GM19043 (cell line): ENCODE data around the gene CES2.
"Not testable (repeated sequence)": the region's sequence is repeated elsewhere in the genome, so short reads cannot be mapped to it uniquely, and the experiment has no call there.

ENCODE experiments used
- ATAC-seq: cut with Tn5 transposase; IDR thresholded peaks from one replicate; pipeline ENCODE4 v1.9.1; 2021; ENCODE audit warnings: low read depth; ENCODE audit not compliant: unreplicated experiment

CES2 gene

GRCh38 chr16:66950971-66951790 lies 15.9 kb downstream of the CES2 start:
- ATAC-seq: no peak

GRCh38 chr16:66952430-66953110 lies 17.3 kb downstream of the CES2 start:
- no peak for ATAC-seq

GRCh38 chr16:66953462-66954096 lies 18.3 kb downstream of the CES2 start:
- no peak for ATAC-seq

DNA sequence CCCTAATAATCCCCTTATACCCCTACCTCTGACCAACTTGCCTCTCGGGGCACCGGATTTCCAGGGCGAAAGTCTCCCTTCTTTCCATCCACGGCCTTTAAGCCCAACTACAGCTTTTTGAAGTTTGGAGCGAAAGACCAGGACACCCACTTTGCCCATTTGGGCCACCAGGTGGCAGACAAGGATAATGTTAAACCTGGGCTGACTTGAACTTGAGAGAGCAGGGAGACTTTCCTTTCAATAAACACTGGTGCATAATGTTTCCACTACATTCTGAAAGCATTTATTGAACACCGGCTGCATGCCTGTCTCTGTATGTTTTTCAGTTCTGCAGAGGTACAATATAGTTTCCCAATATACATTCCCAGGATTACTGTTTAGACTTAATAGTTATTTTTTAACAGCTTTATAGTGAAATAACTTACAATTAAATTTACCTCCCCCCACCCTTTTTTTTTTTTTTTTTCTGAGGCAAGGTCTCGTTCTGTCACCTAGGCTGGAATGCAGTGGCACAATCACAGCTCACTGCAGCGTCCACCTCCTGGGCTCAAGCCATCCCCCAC lies 18.9 kb downstream of the CES2 start:
- ATAC-seq: no peak

DNA sequence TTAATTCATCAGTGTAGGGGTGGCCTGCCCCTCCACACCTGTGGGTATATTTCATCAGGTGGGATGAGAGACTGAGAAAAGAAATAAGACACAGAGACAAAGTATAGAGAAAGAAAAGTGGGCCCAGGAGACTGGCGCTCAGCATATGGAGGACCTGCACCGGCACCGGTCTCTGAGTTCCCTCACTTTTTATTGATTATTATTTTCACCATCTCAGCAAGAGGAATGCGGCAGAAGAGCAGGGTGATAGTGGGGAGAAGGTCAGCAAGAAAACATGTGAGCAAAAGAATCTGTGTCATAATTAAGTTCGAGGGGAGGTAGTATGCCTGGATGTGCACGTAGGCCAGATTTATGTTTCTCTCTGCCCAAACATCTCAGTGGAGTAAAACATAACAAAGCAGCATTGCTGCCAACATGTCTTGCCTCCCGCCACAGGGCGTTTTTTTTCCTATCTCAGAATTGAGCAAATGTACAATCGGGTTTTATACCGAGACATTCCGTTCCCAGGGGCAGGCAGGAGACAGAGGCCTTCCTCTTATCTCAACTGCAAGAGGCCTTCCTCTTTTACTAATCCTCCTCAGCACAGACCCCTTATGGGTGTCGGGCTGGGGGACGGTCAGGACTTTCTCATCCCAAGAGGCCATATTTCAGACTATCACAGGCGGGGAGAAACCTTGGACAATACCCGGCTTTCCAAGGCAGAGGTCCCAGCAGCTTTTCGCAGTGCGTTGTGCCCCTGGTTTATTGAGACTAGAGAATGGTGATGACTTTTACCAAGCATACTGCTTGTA lies 20.2 kb downstream of the CES2 start:
- not testable (repeated sequence) for ATAC-seq

GRCh38 chr16:66956154-66956457 lies 20.8 kb downstream of the CES2 start:
- ATAC-seq: not testable (repeated sequence)

DNA sequence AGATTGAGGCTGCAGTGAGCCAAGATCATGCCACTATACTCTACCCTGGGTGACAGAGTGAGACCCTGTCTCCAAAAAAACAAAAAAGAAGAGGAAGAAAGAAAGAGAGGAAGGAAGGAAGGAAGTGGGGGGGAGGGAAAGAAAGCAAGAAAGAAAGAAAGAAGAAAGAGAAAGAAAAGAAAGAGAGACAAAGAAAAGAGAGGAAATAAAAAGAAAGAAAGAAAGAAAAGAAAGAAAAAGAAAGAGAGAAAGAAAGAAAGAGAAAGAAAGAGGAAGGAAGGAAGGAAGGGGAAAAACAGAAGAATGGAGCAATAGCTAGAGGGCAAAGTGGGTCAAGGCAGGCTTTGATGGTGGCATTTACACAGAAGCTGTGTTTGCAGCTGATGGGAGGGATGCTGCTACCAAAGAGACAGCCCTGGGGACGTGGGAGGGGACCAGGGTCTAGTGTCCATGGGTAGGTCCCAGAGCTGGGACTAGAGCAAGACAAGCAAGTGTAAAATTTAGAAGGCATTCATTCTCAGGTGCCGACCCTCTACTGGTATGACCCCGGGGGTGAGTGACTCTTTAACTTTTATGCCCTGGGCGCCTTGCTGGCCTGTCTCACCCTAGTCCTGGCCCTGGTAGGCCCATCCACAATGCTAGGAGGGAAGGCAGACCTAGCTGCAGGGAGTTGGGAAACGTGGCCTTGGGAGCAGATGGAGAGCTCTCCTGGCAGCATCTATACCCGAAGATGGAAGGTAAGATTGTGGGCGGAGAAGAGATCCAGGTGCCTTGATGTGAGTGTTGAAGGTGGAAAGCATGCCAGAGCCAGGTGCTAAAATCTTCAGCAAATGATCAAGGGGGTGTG lies 23.8 kb downstream of the CES2 start:
- ATAC-seq: no peak

- ATAC-seq: no peak
Observed at GRCh38 chr16:66959704-66960161, 24.4 kb downstream of the CES2 start.

GRCh38 chr16:66960270-66960669 lies 25.0 kb downstream of the CES2 start:
- ATAC-seq: no peak

DNA sequence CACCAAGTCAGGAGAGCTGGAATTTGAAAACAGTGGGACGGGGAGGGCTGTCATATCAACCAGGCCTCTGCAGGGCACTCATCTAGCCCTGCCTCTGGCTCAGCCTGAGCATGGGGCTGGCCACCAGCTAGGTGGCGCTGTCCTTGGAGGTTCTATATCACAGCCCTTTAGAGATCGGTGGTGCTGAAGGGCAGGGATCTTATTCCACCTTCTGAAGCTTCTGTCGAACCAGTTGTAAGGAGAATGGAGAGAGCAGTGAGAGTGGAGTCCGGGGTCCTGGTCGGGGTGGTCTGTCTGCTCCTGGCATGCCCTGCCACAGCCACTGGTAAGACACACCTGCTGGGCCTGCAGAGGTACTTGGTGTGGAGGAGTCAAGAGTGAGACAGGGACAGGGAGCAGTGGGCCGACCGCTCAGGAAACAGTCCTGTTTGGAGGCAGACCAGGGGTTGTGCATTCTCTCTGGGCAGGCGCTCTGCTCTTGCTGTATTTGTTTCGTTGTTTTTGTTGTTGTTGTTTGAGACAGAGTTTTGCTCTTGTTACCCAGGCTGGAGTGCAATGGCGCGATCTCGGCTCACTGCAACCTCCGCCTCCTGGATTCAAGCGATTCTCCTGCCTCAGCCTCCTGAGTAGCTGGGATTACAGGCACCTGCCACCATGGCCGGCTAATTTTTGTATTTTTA lies 25.9 kb downstream of the CES2 start, which contains the start of gene CES3:
Gene CES3 (plus strand): TSS at position 202 of the 680 bp plus-strand sequence. CDS start 42 bp downstream, at position 244.
- peak; percentile 91 for ATAC-seq

DNA sequence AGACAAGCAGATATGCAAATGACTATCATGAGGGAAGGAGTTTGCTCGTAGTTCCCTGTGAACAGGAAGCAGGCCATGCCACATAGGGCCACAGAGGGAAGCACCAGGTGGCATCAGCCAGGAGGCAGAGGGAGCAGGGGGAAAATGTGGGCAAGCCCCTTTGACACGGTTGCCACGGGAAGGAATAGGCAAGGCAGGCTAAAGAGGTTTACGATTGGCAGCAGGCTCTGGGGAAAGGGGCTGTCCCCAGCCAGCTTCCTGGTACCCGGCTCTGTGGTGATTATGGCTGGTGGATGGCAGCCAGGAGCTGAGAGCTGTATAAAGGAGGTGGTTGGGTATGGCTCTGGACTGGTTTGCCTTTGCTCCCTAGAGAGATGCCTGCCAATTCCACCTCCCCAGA lies 26.6 kb downstream of the CES2 start:
- no peak for ATAC-seq

GRCh38 chr16:66964049-66964448 lies 28.7 kb downstream of the CES2 start:
- ATAC-seq: no peak

GRCh38 chr16:66968847-66969246 lies 33.5 kb downstream of the CES2 start:
- ATAC-seq: no peak

DNA sequence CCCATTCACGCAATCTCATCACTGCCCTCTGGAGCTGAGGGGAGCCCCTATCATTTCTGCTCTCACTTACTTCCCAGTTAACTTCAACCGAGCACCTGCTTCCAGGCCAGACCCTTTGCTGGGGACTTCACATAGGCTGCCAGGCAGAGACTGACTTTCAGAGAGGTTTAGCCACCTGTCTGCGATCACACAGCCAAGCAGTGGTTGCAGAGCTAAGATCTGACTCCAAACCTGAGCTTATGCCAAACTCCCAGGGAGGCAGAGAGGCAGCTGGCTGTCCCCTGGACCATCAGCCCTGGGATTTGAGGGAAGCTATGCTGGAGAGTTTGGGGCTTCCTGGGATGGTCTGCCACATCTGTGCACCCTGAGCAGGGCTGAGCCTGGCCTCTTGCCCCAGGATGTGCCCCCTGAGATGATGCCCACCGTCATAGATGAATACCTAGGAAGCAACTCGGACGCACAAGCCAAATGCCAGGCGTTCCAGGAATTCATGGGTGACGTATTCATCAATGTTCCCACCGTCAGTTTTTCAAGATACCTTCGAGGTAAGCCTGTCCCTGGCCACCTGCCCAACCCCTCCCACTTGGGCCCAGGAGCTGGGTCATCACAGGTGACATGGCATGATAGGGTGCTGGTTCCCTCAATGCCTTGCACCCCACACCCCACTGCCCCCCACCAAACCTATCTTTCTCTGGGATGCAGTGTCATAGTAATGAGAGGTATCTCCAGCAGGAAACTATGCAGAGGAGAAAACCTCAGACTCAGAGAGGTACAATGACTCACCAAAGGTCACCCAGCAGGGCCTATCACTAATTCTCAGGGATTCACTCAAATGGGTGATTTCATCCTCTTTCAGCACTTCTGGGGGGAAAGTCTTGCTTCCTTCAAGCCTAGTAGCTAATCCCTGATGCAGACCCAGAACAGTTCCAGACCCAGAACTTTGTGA lies 35.7 kb downstream of the CES2 start:
- ATAC-seq: no peak

- ATAC-seq: no peak
Observed at GRCh38 chr16:66972983-66973382, 37.7 kb downstream of the CES2 start.

GRCh38 chr16:66973716-66974115 lies 38.4 kb downstream of the CES2 start:
- ATAC-seq: no peak

DNA sequence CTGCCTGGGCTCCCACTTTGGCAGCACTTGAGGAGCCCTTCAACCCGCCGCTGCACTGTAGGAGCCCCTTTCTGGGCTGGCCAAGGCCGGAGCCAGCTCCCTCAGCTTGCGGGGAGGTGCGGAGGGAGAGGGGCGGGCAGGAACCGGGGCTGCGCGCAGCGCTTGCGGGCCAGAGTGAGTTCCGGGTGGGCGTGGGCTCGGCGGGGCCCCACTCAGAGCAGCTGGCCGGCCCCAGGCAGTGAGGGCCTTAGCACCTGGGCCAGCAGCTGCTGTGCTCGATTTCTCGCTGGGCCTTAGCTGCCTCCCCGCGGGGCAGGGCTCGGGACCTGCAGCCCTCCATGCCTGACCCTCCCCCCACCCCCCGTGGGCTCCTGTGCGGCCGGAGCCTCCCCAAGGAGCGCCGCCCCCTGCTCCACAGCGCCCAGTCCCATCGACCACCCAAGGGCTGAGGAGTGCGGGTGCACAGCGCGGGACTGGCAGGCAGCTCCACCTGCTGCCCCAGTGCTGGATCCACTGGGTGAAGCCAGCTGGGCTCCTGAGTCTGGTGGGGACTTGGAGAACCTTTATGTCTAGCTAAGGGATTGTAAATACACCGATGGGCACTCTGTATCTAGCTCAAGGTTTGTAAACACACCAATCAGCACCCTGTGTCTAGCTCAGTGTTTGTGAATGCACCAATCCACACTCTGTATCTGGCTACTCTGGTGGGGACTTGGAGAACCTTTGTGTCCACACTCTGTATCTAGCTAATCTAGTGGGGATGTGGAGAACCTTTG lies 39.0 kb downstream of the CES2 start:
- not testable (repeated sequence) for ATAC-seq
